Activated CD8-positive, alpha-beta memory T cell treated with anti-CD3 and anti-CD28 coated beads for 36 hours (primary cell): ENCODE measurements around the gene GH2. TPM values are rescaled to one million over a fixed set of nuclear protein-coding genes. Genes with fewer than 3 reads are reported as not detected.
"Not testable (repeated sequence)": the region's sequence is repeated elsewhere in the genome, so short reads cannot be mapped to it uniquely, and the experiment has no call there.

Experiments used
- CTCF ChIA-PET: fragments of 350-600 bp; sonication (Branson Sonifier 250); formaldehyde crosslinking; loops from one replicate; lab custom pipeline; 2021; ENCODE audit warnings: antibody characterized with exemption; lab: Charles Lee
- POLR2A ChIA-PET: fragments of 350-600 bp; sonication (Branson Sonifier 250); formaldehyde crosslinking; loops from one replicate; lab custom pipeline; 2021; ENCODE audit warnings: antibody characterized with exemption; lab: Charles Lee
- total RNA-seq, 2 experiments: library from RNA; stranded (reverse); gene quantifications; one replicate each; pipeline ENCODE4 v1.2.3, GENCODE V29; 2021

GH2 gene
- total RNA-seq, 2 experiments from 2014 or later, result not detected

GRCh38 chr17:63916566-63917185 is 34.9 kb upstream of the GH2 start:
- ChIA-PET CTCF (interaction anchor here (1.3 to 1.7 kb wide), 2 partner anchors 13 to 51 kb away, joined by 3 to 4 read pairs; no protein-coding TSS in a partner anchor), POLR2A (no interaction called here)

DNA sequence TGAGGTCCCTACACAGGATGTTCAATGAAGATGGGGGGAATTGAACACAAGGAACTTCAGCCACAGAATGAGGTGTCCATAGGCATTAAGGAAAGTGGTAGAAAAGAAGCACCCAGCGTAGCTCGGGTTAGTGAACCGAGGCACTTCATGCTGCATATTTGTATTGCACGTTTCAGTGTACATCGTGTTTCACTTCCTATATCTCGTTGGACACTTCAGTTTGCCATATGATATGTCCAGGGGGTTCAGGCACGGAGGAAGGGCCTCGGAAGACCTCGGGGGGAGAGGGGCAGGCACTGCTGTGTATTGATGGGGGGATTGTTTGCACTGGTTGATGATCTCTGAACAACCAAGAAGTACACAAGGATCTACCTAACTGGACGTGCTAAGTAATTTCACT is 34.0 kb upstream of the GH2 start:
- POLR2A ChIA-PET, result not testable (repeated sequence)
- CTCF ChIA-PET, result interaction anchor here (1.2 to 1.7 kb wide), 2 partner anchors 13 to 110 kb away, joined by 4 read pairs; no protein-coding TSS in a partner anchor

- POLR2A ChIA-PET, result no interaction called here
- CTCF ChIA-PET, result interaction anchor here (0.7 to 1.3 kb wide), 2 partner anchors 9 to 18 kb away, joined by 3 read pairs; partner anchors contain the start of gene CD79B
Observed at GRCh38 chr17:63914471-63914870, 32.7 kb upstream of the GH2 start.

DNA sequence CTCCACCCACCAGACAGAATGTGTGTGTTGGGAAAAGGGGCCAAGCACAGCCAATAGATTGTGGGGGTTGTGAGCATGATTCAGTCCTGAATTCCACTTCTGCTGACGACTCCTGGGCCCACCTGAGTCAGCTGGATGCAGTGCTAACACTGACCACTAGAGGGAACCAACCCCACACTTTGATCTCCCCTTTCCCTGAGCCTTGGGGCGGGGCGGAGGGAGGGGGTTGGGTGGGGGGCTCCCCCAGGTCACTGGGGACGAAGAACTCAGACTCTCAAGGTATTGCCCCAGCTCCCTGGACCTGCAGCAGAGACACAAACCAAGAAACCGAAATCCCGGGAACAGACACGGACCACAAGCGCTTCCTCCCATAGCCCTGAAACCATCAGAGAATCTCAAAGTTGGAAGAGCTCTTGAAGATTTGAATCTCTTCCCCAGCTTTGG is 29.9 kb upstream of the GH2 start:
- ChIA-PET POLR2A (interaction anchor here (0.6 kb wide), 1 partner anchor 46 kb away, joined by 7 read pairs; no protein-coding TSS in a partner anchor), CTCF (interaction anchor here (0.7 to 3.7 kb wide), 14 partner anchors 8 to 252 kb away, joined by 3 to 17 read pairs (median 3); partner anchors contain the start of gene GH2)

- CTCF ChIA-PET, result interaction anchor here (1.0 to 3.7 kb wide), 13 partner anchors 8 to 222 kb away, joined by 3 to 17 read pairs (median 4); partner anchors contain the start of gene GH2
- POLR2A ChIA-PET, result interaction anchor here (0.6 kb wide), 1 partner anchor 46 kb away, joined by 7 read pairs; no protein-coding TSS in a partner anchor
Observed at GRCh38 chr17:63911041-63911635, 29.4 kb upstream of the GH2 start, which contains the start of gene CSHL1. Gene CSHL1, minus strand, starts transcription at chr17:63911258. Its CDS starts 62 bp downstream, at chr17:63911196.

DNA sequence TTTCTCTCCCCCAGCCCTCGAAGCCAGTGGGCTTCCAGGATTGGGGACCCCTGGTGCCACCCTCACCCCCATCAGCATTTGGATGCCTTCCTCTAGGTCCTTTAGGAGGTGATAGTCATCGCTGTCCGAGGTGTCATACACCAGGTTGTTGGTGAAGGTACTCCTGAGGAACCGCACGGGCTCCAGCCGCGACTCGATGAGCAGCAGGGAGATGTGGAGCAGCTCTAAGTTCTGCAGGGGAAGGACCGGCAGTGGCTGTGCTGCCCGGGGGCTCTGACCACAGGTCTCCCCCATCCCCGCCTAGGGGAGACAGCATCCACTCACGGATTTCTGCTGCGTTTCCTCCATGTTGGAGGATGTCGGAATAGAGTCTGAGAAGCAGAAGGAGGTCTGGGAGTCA is 28.4 kb upstream of the GH2 start:
- CTCF ChIA-PET, result interaction anchor here (1.1 to 3.7 kb wide), 5 partner anchors 29 to 223 kb away, joined by 5 to 17 read pairs (median 10); partner anchors contain the start of gene GH2
- POLR2A ChIA-PET, result no interaction called here

GRCh38 chr17:63909586-63909985 is 27.8 kb upstream of the GH2 start:
- CTCF ChIA-PET, result interaction anchor here (2.4 kb wide), 1 partner anchor 223 kb away, joined by 10 read pairs; no protein-coding TSS in a partner anchor
- POLR2A ChIA-PET, result not testable (repeated sequence)

GRCh38 chr17:63907161-63907778 is 25.5 kb upstream of the GH2 start:
- POLR2A ChIA-PET, result not testable (repeated sequence)
- CTCF ChIA-PET, result interaction anchor here (0.8 to 2.2 kb wide), 5 partner anchors 19 to 226 kb away, joined by 3 to 4 read pairs (median 4); no protein-coding TSS in a partner anchor

- POLR2A ChIA-PET, result not testable (repeated sequence)
- CTCF ChIA-PET, result interaction anchor here (0.7 to 2.7 kb wide), 6 partner anchors 10 to 140 kb away, joined by 3 to 9 read pairs (median 4); no protein-coding TSS in a partner anchor
Observed at GRCh38 chr17:63904796-63905195, 23.1 kb upstream of the GH2 start.

DNA sequence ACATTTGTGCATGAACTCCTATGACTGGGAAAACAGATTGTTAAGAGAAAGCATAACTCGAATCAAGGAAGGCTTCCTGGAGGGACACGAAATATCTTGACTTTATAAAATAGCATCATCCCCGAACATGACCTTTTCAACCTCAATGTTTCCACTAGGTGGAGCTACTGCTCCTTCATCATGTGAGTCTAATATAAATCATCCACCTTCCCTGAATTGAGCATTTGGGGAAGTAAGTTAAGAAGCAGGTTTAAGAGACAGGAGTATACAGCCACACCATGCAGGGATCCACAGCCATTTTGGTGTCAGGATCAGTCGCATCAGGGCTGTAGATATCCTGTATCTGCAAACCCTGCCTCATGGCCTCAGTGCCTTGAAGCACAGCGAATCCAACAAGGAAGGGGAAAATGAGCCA is 22.1 kb upstream of the GH2 start:
- POLR2A ChIA-PET, result not testable (repeated sequence)
- CTCF ChIA-PET, result interaction anchor here (1.1 to 2.7 kb wide), 7 partner anchors 15 to 157 kb away, joined by 3 to 9 read pairs (median 4); no protein-coding TSS in a partner anchor

DNA sequence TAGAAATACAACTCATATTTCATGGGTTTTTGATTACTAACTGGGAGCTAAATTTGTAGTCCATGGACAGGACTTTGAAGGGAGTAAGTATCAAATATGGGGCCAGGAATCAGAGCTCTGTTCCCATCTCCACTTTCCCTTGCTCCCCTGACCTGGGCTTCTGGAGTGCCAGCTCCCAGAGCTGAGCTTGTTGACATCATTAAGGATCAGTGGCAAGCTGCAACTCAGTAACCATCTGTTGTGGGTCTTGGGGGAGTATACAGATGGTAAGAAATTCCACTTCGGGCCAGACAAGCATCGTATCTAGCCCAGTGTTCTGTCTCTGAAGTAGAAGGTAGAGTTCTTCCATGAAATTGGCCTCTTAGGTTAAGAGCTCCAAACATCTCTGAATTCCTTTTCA is 20.2 kb upstream of the GH2 start:
- POLR2A ChIA-PET, result not testable (repeated sequence)

GRCh38 chr17:63898899-63899798 is 17.4 kb upstream of the GH2 start:
- POLR2A ChIA-PET, CTCF ChIA-PET: not testable (repeated sequence)

More for the DNA sequence above, 20.2 kb upstream of the GH2 start:
- CTCF ChIA-PET, result interaction anchor here (0.9 to 1.1 kb wide), 4 partner anchors 12 to 246 kb away, joined by 3 to 4 read pairs (median 3); no protein-coding TSS in a partner anchor

- CTCF ChIA-PET, POLR2A ChIA-PET: not testable (repeated sequence)
Observed at GRCh38 chr17:63896524-63897354, 15.0 kb upstream of the GH2 start, which contains the start of gene CSH1. Gene CSH1, minus strand, starts transcription at chr17:63896574. Its CDS starts 63 bp downstream, at chr17:63896511.

GRCh38 chr17:63894821-63895220 is 13.1 kb upstream of the GH2 start:
- POLR2A ChIA-PET, CTCF ChIA-PET: not testable (repeated sequence)

DNA sequence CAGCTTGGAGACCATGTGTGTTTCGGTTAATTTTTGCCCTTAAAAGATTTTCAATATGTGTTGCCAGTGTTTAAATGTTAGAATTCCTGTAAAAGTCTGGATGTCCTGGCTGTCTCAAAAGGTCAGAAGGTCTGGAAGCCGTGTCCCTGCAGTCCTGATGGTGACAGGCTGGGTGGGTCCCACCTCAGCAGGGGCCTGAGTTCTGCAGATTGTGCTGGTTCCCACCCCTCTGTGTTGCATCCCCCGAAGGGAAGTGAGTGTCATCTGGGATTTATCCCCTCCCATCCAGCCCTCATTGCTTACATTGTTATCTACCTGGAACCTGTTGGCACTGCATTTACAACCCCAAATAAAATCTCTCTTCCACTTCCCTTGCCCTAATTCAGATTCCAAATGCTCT is 12.3 kb upstream of the GH2 start:
- POLR2A ChIA-PET, CTCF ChIA-PET: not testable (repeated sequence)

- CTCF ChIA-PET, result interaction anchor here (1.4 kb wide), 1 partner anchor 54 kb away, joined by 3 read pairs; no protein-coding TSS in a partner anchor
- POLR2A ChIA-PET, result not testable (repeated sequence)
Observed at GRCh38 chr17:63892316-63893037, 10.7 kb upstream of the GH2 start.
